HEK293T (cell line): ENCODE measurements around the gene BRD4.

Source experiments
- ARNT ChIP-seq: fragments of 450-650 bp; IDR thresholded peaks from 2 replicates; pipeline ENCODE4 v1.6.1; 2017; ENCODE audit warnings: mild to moderate bottlenecking
- BHLHE40 ChIP-seq: fragments of 450-650 bp; IDR thresholded peaks from 2 replicates; pipeline ENCODE4 v1.6.1; 2016; ENCODE audit warnings: mild to moderate bottlenecking, moderate library complexity, borderline replicate concordance
- CTBP1 ChIP-seq: fragments of 450-650 bp; IDR thresholded peaks from 2 replicates; pipeline ENCODE4 v1.6.1; 2016; ENCODE audit warnings: borderline replicate concordance
- FOXA1 ChIP-seq: fragments of 450-650 bp; IDR thresholded peaks from 2 replicates; pipeline ENCODE4 v1.6.1; 2016; ENCODE audit warnings: mild to moderate bottlenecking
- FOXK2 ChIP-seq: fragments of 450-650 bp; IDR thresholded peaks from 2 replicates; pipeline ENCODE4 v1.6.1; 2016; ENCODE audit warnings: mild to moderate bottlenecking
- FOXM1 ChIP-seq: fragments of 450-650 bp; IDR thresholded peaks from 2 replicates; pipeline ENCODE4 v1.6.1; 2017; ENCODE audit warnings: mild to moderate bottlenecking, borderline replicate concordance
- HDGF ChIP-seq: fragments of 450-650 bp; IDR thresholded peaks from 2 replicates; pipeline ENCODE4 v1.6.1; 2017; ENCODE audit warnings: antibody characterized with exemption, borderline replicate concordance
- L3MBTL2 ChIP-seq: fragments of 450-650 bp; conservative IDR thresholded peaks from 2 replicates; pipeline ENCODE4 v1.6.1; 2016; ENCODE audit warnings: mild to moderate bottlenecking
- NFRKB ChIP-seq: fragments of 450-650 bp; IDR thresholded peaks from 2 replicates; pipeline ENCODE4 v1.6.1; 2016; ENCODE audit warnings: mild to moderate bottlenecking, moderate library complexity
- SP1 ChIP-seq: fragments of 450-650 bp; IDR thresholded peaks from 2 replicates; pipeline ENCODE4 v1.6.1; 2017
- TF ChIP-seq, protein P1 (sequence below): fragments of 450-650 bp; IDR thresholded peaks from 2 replicates; pipeline ENCODE4 v1.6.1; 2016

DNA sequence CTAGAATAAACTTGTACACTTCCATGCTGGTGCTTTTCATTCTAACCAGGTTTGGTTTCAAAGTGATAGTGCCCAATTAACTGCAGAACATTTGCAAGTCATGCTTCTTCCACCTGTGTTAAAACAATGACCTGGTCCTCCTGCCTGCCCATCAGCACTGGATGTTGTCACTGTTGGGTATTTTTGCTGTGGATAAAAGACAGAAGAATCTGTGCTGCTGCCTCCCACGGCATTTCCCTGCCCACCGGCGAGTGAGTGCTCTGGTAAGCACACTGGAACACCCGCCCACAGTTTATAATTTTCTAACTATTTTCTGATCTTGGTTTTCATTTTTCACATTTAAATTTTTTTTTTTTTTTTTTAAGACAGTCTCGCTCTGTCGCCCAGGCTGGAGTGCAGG, 49.5 kb upstream of the BRD4 start:
- no peak for TF ChIP-seq SP1
- TF ChIP-seq FOXM1 = no peak
- no peak for TF ChIP-seq ARNT
- TF ChIP-seq FOXA1 = no peak
- TF ChIP-seq L3MBTL2 = no peak
- no peak for TF ChIP-seq HDGF
- no peak for TF ChIP-seq BHLHE40
- TF ChIP-seq FOXK2 = no peak
- no peak for TF ChIP-seq NFRKB
- TF ChIP-seq, protein P1, sequence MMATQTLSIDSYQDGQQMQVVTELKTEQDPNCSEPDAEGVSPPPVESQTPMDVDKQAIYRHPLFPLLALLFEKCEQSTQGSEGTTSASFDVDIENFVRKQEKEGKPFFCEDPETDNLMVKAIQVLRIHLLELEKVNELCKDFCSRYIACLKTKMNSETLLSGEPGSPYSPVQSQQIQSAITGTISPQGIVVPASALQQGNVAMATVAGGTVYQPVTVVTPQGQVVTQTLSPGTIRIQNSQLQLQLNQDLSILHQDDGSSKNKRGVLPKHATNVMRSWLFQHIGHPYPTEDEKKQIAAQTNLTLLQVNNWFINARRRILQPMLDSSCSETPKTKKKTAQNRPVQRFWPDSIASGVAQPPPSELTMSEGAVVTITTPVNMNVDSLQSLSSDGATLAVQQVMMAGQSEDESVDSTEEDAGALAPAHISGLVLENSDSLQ = no peak
- TF ChIP-seq CTBP1 = no peak
